Measurements from ENCODE around the gene RGS9BP.
"Not testable (repeated sequence)": the region's sequence is repeated elsewhere in the genome, so short reads cannot be mapped to it uniquely, and the experiment has no call there.

Gene RGS9BP

DNA sequence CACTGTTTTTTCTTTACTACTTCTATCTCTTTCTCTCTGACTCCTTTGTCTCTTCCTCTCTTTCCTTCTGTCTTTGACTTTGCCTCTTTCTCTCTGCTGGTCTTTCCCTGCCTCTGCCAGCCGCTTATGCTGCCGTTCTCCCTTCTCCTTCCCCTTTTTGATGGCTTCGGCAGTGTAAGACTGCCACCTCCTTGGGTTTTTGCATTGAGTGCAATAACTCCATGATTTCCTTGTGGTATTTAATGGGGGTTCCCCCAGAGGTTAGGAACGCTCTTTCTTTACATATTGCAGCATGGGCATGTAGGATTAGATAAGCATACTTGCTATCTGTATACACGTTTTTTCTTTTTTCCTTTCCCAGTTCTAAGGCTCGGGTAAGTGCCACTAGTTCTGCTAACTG is 19.9 kb downstream of the RGS9BP start:
- not testable (repeated sequence) for DNase-seq (ENCODE audit: low read depth in 3 of 3)

DNA sequence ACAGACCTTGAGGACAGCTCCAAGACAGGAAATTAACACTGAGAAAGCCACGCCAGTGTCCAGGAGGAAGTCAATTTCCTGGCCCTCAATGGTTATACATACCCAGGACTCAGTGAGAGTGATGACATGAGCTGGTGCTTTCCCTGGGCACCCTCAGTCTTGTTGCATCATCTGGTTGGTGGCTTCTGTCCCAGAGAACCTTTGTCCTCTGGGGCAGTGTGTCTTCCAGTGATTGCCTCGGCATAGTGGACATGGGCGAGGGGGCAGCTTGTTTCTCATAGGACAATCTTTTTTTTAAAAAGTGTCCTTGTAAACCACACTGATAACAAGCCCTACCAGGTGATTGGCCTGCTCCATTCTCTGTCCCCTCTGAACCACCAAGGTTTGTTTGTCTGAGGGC is 21.1 kb downstream of the RGS9BP start:
- not testable (repeated sequence) for DNase-seq (ENCODE audit: low read depth in 3 of 3)

DNA sequence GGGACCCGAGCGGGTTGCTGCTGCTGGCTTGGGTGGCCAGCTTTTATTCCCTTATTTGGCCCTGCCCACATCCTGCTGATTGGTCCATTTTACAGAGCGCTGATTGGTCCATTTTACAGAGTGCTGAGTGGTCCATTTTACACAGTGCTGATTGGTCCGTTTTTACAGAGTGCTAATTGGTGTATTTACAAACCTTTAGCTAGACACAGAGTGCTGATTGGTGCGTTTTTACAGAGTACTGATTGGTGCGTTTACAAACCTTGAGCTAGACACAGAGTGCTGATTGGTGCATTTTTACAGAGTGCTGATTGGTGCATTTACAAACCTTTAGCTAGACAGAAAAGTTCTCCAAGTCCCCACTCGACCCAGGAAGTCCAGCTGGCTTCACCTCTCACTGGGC is 24.5 kb downstream of the RGS9BP start:
- not testable (repeated sequence) for DNase-seq (ENCODE audit: low read depth in 3 of 3)

DNA sequence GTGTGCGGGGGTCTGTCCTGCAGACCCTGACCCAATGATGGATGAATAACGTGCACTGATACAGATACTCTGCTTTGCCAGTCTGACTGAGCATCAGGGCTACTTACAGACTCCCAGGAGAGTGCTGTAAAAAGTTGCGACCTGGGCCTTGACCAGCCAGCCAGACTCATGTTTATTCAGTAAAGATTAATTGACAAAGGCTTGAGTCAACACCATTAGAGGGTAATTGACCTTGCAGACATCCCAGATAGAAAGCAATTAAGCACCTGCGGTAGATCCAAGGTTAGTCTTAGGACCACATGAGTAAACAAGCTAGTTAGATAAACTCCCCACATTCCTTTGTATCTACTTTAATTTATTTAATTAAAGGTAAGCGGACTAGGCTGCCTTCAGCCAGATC is 26.4 kb downstream of the RGS9BP start:
- no peak for DNase-seq (ENCODE audit: low read depth in 3 of 3)

DNA sequence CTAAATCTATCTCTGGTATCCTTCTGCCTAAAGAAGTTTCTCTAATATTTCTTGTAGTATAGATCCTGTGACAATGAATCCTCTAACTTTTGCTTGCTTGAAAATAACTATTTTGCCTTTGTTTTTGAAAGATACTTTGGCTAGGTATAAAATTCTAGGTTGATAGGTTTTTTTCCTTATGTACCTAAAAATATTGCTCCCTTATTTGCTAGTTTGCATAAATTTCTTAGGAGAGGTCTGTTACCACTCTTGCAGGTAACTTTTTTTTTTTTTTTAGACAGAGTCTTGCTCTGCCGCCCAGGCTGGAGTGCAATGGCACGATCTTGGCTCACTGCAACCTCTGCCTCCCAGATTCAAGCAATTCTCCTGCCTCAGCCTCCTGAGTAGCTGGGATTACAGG is 28.4 kb downstream of the RGS9BP start:
- DNase-seq (ENCODE audit: low read depth in 3 of 3): not testable (repeated sequence)

DNA sequence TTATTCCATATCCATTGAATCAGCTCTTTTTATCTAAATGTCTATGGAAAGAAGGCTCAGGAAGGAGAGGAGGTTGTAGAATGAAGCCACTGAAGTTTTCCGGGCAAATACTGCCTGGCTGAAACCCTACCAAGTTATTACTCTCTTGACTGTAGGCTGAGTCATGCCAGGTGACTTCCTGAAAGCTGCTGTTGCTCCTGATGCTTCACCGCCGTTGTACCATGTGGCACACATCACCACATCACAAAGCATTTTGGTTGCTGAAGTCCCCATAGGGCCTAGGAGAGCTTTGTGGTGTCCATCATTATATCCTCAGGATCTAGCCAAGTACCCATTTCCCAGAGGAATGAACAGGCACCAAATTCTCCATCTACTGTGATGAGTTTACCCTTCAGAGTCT is 32.8 kb downstream of the RGS9BP start:
- peak in 1 of 3 experiments; percentile 8 for DNase-seq (ENCODE audit: low read depth in 3 of 3)

DNA sequence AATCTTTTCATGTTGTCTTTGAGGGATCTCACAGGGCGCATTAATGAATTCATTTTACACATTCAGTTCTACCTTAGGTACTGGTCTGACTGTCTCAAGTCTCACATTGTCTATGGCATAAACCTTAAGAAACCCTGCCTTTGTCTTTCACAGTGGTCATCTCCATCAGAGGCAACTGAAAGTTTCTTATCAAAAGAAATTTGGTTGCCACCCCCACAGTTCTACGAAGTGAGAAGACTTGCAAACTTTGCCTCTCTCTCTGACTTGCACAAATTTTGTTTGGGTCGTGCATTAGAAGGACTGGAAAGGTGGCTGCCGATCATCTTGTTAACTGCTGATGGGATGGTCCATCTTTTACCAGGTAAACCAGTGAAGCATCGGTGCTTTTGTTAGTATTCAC is 33.4 kb downstream of the RGS9BP start:
- no peak for DNase-seq (ENCODE audit: low read depth in 3 of 3)

DNA sequence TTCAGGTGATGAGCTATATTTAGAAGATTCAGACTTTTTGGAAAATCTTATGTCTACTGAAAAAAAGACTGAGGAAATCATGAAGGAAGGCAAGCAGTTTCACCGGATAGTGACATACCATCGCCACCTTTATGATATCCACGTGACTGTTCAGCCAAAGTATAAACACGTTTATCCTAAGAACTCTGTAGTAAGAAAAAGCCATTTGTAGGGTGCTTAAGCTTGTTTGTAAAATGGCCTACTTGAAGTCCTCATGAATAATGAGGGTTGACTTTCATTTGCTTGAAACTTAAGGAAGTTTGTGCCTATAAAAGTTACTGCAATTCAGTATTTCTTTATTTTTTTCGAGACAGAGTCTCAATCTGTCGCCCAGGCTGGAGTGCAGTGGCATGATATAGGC is 36.1 kb downstream of the RGS9BP start:
- no peak for DNase-seq (ENCODE audit: low read depth in 3 of 3)

DNA sequence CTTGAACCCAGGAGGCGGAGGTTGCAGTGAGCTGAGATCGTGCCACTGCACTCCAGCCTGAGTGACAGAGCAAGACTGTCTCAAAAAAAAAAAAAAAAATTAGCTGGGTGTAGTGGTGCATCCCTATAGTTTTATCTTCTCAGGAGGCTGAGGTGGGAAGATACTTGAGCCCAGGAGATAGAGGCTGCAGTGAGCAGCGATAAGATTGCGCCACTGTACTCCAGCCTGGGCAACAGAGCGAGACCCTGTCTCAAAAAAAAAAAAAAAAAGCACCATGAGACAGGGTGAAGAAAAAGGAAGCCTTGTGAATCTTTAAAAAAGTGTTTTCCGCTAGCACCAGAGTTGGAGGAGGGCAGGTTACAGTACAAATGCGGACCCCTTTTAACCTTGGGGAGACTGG is 40.6 kb downstream of the RGS9BP start:
- not testable (repeated sequence) for DNase-seq (ENCODE audit: low read depth in 3 of 3)

DNA sequence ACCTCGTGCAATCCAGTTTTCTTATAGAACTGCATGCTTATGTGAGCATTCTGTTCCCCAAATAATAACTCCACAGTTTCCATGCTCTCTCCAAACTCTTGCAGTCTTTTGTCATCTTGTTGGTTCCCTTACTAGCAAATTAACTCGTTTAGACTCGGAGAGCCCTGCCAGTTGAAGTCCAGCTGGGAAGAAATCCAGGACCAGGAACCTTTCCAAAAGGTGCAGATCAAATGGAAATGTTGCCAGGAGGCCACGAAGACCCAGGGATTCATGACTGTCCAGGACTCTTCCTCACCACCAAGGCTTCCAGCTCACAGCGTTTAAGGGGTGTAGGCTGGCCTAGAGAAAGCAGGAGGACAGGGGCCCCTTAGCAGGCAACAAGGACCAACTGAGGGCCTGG is 41.8 kb downstream of the RGS9BP start:
- DNase-seq (ENCODE audit: low read depth in 3 of 3): no peak

DNA sequence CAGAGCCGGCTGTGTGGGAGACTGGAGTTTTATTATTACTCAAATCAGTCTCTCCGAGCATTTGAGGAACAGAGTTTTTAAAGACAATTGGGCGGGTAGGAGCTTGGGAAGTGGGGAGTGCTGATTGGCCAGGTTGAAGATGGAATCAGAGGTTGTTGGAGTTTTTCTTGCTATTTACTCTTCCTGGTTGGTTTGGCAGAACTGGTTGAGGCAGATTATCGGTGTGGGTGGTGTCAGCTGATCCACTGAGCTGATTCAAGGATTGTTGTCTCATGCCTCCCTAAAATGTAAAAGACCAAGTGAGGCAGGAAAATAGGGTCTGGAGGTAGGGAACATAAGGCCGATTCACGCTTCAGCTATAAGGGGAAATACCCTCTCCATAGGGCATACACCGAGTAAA is 42.6 kb downstream of the RGS9BP start:
- DNase-seq (ENCODE audit: low read depth in 3 of 3): no peak

DNA sequence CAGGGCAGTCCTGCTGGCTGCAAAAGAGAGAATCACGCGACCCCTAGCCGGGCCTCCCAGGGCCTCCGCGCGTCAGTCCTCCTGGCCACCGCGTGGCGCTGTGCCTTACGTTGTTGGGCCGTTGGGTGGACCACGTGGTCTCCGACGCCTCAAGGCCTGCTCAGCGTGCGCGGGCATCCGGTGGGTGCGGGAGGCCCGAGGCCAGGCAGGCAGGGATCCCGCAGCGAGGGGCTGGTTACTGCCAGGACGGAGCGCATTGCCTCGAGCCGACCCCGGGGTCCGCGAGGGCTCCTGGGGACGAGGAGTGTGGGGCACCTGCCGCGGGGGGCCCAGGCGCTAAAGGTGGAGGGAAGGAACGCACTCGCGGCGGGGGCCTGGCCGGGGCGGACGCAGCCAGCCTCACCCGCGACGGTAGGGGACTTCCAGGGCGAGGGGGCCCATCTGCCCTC is 44.0 kb downstream of the RGS9BP start, which contains the start of gene TDRD12:
Gene TDRD12, plus strand, starts transcription at position 157 of the 449 bp plus-strand sequence. CDS start 306 bp downstream, outside the sequence.
- no peak for DNase-seq (ENCODE audit: low read depth in 3 of 3)

DNA sequence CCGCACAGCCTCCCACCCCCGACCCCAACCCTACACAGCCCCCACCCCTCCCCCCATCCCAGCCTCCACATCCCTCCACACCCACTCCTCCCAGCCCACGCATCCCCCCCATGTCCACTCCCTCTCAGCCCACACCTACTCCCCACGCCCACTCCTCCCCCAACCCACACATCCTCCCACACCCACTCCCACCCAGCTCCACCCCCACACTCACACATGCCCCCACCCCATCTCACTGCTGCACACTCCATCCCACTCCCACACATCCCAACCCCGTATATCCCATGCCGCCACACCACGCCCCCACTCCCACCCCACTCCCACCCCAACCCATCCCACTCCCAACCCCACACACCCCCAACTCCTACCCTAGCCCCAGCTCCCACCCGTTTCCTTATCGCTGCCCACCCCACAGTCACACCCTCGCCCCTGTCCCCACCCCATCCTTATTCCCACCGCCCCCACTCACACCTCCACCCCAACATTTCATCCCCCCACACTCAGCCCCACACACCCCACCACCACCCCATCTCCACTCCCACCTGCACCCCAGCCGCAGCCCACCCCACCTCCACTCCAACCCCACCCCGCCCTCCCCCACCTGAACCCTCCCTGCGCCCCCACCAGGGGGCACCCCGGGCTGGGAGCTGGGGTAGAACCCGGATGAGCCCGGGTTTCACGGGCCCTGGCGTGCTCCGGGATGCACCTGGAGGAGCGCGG is 44.7 kb downstream of the RGS9BP start:
- no peak for DNase-seq (ENCODE audit: low read depth in 3 of 3)

DNA sequence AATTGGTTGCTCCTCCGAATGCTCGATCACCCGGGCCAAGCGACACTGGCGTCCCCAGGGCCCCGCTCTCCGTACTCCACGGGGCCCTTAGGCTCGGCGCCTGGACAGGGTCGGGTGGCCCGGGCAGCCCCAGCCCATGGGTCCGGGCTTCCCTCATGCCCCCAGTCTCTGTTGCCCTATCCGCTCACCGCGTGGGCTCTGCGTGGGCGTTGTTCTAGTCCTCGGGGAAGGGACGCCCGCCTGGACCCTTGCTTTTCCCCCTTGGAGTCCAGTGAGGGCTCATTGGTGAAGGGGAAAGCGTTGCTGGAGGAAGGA is 45.2 kb downstream of the RGS9BP start:
- DNase-seq (ENCODE audit: low read depth in 3 of 3): no peak

Data from stimulated activated CD4-positive, alpha-beta T cell treated with anti-CD3 and anti-CD28 coated beads, TNF-alpha, amount 100 ng/mL, for 4 hours (primary cell).